ENCODE measurements around the gene ARRDC2.
"Not testable (repeated sequence)": the region's sequence is repeated elsewhere in the genome, so short reads cannot be mapped to it uniquely, and the experiment has no call there.

Gene ARRDC2

GRCh38 chr19:18007917-18008673 is at the start of gene ARRDC2:
ARRDC2 (plus strand) TSS chr19:18008170; CDS start chr19:18008311, 141 bp downstream.
- peak; percentile 85 for DNase-seq (ENCODE audit: low spot score)

DNA sequence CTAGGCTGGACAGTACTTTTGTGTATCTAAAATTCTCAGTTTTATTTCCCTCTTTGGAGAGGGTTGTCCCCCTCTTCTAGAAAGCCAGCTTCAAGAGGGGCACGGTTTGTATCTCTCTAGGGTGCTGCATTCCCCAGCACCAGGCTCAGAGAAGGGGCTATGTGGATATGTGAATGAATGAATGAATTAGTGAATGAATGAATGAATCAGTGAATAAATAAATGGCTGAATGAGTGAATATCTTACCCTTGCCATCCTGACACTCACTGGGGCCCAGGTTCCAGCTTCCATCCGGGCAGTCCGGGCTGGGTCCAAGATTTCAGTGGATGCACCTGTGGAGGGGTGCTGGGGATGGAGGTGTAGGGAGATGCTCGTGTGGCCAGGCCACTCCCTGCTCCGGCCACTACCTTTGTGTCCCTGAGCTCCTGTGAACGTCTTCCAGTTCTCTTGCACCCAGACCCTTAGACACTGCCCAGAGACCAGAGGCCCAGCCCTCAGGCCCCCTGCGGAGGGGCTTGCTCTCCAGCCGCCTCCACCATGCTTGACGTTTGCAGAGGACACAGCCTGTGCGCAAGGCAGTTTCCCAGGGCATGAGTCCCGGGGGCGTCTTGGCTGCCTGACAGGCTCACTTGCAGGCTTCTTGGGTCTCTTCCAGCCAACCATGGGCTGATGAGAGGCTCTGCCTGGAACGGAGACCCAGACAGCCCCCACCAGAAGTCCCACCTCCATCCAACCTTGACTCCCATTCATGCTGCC is 43.9 kb upstream of the ARRDC2 start:
- DNase-seq (ENCODE audit: low spot score) = no peak

DNA sequence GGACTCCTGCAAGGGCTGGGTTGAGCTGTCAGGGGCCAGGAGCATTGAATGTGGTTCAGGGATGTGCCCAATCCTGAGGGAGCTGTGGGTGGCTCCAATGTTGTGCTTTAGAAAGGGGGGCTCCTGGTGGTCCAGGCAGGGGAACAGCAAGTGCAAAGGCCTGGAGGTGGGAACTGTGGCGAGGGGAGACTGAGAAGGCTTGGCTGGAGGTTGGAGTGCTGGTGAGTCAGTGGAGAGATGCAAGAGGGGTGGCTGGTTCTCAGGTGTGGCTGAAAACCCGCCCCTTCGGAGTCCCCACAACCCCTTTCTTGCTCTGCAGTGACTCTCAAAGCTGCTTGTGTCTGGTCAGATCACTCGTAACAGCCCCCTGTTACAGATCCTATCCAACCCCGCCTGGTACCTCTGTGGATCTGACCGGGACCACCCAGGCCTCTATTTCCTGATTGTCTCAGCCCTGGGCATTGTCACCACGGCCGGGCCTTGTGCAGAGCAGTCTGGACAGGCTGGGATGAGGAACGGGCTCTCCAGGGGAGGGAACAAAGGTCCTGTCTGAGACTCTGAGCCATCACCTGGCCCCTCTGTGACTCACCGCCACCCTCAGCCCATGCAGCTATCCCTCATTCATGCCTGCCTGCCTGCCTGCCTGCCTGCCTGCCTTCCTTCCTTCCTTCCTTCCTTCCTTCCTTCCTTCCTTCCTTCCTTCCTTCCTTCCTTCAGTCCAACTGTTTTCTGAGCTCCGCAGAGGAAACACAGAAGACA is 42.4 kb upstream of the ARRDC2 start:
- DNase-seq (ENCODE audit: low spot score) = no peak

- no peak for DNase-seq (ENCODE audit: low spot score)
Observed at GRCh38 chr19:17966129-17966483, 41.9 kb upstream of the ARRDC2 start.

- DNase-seq (ENCODE audit: low spot score) = no peak
Observed at GRCh38 chr19:17966550-17967256, 41.3 kb upstream of the ARRDC2 start, which contains the start of gene KCNN1. KCNN1 (plus strand) TSS chr19:17967107; CDS start chr19:17973889, 6,782 bp downstream.

GRCh38 chr19:17967257-17968051 is 40.5 kb upstream of the ARRDC2 start:
- DNase-seq (ENCODE audit: low spot score) = no peak

- no peak for DNase-seq (ENCODE audit: low spot score)
Observed at GRCh38 chr19:17968362-17968761, 39.6 kb upstream of the ARRDC2 start.

DNA sequence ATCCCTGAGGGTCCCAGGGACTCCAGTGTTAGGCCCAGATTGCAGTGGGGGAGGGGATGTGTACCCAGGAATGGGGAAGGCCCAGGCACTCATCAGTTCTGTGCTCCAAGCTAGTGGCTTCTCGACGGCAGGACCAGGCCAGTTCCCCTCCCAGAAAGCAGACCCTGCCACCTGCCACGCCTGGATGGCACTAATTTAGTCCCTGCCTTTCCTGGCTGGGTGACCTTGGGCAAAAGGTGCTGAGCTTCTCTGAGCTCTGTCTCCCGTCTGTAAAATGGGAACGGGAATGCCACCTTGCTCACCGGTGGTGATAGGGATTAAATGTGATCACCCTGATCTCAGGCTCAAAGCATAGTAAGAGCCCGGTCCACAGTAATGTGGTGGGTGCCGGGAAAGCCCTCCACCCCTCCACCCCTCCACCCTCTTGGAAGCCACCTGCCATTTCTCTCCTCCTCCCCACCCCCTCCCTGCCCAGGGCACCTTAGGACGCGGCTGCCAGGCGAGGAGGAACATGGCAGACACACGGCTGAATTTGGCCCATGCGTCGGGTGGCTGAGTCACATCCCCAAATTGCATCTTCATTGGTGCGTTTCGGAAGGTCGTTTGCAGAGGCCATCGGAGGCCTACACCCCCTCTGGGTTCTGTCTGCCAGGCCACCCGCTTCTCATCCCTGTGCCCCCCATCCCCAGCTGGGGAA is 38.7 kb upstream of the ARRDC2 start:
- no peak for DNase-seq (ENCODE audit: low spot score)

GRCh38 chr19:17972230-17972629 is 35.7 kb upstream of the ARRDC2 start:
- no peak for DNase-seq (ENCODE audit: low spot score)

DNA sequence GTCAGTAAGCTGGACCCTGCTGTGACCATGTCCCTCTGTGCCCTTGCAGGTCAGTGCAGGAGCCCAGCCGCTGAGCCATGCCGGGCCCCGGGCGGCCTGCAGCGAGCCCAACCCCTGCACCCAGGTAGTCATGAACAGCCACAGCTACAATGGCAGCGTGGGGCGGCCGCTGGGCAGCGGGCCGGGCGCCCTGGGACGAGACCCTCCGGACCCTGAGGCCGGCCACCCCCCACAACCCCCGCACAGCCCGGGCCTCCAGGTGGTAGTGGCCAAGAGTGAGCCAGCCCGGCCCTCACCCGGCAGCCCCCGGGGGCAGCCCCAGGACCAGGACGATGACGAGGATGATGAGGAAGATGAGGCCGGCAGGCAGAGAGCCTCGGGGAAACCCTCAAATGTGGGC is 34.2 kb upstream of the ARRDC2 start:
- no peak for DNase-seq (ENCODE audit: low spot score)

DNA sequence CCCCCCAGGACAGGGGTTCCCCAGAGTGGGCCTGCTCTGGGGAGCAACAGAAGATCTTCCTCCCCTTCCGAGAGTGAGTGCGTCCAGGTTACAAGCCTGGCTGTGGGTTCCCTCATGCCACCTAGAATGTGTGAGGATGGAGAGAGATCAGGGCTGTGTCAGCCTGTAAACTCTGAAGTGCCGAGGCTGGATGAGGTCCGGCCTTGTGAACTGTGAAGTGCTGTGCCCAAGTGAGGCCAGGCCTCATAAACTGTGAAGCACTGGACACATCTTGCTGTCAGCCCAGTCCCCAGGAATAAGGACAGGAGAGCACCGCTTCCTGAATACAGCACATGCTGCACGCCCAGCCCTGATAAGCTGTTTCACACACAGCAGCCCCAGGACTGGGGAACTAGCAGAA is 33.4 kb upstream of the ARRDC2 start:
- DNase-seq (ENCODE audit: low spot score) = no peak

DNA sequence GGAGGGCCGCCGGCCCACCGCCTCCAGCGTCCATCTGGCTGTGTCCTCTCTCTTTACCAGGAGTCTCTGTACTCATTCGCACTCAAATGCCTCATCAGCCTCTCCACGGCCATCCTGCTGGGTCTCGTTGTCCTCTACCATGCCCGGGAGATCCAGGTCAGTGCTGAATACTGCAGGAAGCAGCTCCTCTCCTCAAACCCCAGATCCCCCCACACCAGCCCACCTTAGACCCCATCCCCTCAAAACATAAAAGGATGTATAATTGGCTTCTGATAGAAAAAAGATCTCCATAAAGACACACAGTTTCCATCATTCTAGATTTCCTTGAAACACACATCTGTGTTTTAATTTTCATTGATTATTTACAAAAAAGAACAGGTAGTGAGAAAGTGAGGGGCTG is 32.9 kb upstream of the ARRDC2 start:
- no peak for DNase-seq (ENCODE audit: low spot score)

- no peak for DNase-seq (ENCODE audit: low spot score)
Observed at GRCh38 chr19:17977021-17977420, 30.9 kb upstream of the ARRDC2 start.

DNA sequence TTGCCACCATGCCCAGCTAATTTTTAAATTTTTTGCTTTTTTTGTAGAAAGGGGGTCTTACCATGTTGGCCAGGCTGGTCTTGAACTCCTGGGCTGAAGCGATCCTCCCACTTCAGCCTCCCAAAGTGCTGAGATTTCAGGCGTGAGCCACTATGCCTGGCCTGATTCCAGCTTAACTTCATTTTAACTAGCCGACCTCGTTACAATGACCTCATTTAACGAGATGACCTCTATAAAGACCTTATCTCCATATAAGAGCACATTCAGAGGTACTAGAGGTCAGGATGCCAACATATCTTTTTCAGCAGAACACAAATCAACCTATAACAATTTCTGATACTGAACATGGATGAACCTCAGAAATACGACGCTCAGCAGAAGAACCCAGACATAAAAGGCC is 30.5 kb upstream of the ARRDC2 start:
- no peak for DNase-seq (ENCODE audit: low spot score)

DNA sequence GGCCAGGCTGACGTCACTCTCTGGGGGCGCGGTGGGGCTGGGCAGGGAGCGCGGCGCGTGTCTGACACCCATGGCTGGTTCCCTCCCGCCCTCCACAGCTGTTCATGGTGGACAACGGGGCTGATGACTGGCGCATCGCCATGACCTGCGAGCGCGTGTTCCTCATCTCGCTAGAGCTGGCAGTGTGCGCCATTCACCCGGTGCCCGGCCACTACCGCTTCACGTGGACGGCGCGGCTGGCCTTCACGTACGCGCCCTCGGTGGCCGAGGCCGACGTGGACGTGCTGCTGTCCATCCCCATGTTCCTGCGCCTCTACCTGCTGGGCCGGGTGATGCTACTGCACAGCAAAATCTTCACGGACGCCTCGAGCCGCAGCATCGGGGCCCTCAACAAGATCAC is 26.4 kb upstream of the ARRDC2 start:
- no peak for DNase-seq (ENCODE audit: low spot score)

DNA sequence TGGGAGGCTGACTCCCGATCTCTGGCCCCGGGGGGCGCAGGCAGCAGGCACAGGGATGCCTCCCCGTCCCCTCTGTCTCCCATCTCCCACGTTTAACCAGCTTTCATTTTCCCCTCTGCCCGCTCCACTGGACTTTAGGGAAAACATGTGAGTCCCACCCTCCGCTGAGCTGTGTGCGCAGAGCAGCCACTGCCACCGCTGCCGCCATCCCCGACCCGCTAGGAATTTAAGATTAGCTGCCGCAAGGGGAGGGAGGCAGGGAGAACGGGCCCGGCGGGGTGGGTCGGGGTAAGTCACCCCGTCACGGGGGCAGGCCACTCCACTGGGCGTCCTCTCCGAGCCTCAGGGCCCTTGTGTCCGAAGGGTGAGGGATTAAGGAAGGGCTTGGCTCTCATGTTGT is 25.5 kb upstream of the ARRDC2 start:
- DNase-seq (ENCODE audit: low spot score) = no peak

DNA sequence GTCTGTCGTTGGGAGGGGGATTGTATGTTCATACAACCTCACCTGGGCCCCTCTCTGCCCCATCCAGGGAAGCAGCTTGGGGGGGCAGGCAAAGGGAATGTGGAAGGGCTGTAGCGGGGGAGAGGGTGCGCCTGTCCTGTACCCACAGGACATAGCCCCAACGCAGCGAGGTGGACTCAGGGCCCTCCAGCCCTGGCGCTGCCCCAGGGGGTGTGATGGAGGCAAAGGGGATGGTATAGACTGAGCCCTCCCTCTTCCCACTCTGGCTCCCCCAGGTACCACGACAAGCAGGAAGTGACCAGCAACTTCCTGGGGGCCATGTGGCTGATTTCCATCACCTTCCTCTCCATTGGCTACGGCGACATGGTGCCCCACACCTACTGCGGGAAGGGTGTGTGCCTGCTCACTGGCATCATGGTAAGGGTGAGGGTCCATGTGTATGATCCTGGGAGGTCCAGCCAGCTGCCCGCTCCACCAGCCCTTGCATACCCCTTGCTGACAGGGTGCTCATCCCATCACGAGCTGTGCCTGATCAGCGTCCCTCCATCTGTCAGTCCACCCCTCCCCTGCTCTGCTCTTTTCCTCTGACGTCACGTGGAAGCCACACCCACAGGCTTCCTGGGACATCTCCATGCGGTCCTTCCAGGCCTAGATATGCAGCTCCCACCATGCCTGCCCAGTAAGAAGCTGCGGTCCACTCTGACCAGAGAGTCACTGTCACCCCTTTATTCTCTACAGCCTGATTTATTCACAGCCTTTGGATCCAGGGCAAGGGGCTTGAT is 22.7 kb upstream of the ARRDC2 start:
- no peak for DNase-seq (ENCODE audit: low spot score)

GRCh38 chr19:17986569-17986968 is 21.4 kb upstream of the ARRDC2 start:
- DNase-seq (ENCODE audit: low spot score) = not testable (repeated sequence)

- DNase-seq (ENCODE audit: low spot score) = no peak
Observed at GRCh38 chr19:17988161-17988560, 19.8 kb upstream of the ARRDC2 start.

Data from kidney capillary endothelial cell (primary cell).